HG02943 (cell line): ENCODE data around the gene AFAP1L2.
"Not testable (repeated sequence)": the region's sequence is repeated elsewhere in the genome, so short reads cannot be mapped to it uniquely, and the experiment has no call there.

Experiments used
- ATAC-seq: cut with Tn5 transposase; IDR thresholded peaks from one replicate; pipeline ENCODE4 v1.9.1; 2021; ENCODE audit warnings: mild to moderate bottlenecking, low read depth, moderate library complexity; ENCODE audit not compliant: unreplicated experiment

AFAP1L2 gene

DNA sequence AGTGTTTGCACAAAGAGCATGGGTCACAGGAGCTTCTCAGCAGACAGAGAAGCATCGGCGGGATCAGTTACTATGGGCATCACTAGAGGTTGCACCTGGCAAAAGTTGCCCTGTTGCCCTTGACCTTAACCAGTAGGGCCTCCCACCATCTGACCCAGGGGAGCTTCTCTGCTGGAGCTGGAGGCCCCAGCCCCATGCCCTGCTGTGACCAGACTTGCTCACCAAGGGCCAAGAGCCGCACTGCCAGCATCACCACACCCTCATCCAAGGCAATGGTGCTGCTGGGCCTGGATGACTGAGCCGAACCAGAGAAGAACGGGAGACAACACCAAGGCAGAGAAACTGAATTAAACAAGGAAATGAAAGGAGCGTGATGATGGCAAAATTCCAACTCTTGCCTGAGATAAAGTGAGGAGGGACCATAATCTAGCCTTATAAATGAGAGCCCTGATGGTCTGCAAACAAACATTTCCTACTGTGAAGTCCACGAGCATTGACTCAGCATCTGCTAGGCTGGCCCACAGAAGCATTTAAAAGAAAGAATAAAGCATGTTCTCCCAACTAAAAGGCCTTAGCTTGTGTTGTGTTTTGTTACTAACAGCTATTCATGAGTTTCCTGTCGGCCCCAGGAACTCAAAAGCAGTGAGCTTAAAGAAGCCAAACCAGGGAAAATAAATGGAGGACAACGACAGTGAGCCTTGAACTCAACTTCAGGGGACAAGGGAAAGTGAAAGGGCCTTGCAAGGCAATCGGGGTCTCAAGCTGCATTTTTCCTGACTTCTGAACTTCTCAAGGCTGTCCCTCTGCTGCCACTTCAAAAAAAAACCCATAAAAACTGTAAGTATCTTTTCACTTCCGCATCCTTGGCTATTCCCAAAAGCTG, 60.4 kb downstream of the AFAP1L2 start:
- ATAC-seq: no peak

DNA sequence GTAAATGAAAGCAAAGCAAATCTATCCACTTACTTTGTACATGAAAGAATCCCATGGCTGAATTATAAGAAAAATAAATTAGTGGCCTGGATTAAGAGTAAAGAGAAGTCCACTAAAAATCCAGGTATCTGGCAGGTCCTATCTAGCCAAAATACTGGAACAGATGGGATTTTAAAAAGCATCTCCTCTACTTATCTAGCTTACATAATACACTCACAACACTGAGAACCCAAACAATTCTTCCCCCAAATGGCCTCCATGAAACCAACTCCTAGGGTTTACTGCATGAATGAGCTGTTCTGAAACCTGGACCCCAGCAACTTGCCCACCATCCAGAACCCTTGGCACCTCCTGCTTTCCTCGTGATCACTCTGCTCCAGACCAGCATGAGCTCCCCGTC, 61.3 kb downstream of the AFAP1L2 start:
- ATAC-seq: no peak

DNA sequence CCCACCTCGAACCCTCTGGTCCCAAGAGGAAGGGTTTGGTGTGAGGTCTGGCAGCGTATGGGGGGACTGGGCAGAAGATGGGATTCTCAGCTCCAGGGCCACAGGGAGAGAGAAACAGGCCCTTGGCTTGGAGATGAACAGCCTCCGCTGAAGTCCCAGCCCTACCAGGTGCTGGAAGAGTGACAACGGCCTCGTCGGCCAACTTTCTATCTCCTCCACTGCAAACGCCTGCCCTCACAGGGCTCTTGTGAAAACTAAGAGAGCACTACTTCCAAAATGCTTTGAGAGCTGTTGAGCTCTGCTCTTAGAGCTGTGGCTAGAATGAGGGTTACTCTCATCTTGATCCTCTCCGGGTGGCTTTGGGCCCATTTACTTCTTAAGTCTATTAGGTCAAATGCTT, 63.5 kb downstream of the AFAP1L2 start:
- ATAC-seq: no peak

DNA sequence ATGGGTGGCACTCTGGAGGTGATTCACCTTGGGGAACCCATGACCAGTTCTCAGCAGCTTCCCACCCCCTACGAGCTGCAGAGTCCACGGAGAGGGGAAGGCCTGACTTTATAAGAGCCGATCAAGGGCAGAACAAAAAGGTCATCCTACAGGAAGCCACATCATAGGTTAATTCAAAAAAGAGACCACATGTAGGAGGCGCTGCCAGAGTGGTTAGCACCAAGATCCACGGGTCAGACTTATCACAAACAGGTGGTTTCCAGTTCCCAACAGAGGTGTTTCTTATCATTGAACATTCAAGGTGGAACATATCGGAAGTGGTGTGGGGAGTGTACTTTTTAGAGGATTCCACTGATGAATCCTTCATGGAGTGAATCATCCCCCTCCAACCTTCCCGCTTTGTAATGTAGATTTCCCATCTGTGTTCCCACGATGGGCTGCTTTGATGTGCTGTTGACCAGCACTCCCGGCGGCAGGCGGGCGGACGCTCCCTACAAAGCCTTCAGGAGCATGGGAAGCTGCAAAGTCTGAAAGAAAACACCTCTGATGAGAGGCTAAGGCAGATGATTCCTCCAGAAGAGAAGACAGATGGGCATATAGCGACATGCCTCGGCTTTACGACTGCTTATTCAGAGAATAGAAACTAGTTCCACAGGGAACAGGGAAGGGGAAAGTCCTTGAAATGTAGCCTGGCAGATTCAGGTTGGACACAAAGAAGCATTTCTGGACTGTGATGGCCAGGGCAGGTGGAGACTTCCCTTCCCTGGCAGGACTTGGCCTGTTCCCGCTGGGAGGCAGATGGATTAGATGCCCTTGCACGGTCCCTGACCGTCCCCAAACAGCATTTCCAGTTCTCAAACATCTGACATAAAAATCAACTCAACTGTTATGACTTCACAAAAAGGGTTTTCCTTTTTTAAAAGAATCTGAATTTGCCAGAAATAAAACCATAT, 66.5 kb downstream of the AFAP1L2 start:
- no peak for ATAC-seq

DNA sequence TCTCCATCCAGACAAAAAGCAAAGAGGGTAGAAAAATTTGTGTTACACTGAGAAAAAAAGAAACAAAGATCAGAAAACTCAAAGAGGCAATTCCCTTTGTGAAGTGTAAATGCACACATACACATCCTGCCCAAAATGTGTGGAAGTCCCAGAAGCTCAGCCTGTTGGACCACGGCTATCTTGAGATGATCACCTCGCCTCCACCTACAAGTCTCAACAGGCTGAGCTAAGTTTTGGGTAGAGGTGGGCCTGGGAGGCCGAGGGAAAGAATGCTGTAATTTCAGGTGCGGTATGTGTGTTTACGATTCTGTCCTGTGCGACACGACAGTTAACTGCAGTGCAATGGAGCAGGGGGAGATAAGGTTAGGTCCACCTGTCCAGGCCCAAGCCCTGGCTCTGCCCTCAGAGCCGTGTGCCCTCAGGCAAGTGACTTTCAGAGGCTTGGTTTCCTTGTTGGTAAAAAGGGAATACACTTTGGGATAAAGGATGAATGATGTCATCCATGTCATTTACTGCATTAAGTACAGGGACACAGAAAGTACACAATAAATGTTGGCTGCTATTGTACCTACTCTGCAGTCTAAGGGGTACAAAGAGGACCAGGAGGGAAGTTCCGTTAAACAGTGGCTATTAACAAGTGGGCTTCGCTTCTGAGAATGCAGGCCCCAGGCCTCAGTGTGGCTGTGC, 67.3 kb downstream of the AFAP1L2 start:
- ATAC-seq: no peak

DNA sequence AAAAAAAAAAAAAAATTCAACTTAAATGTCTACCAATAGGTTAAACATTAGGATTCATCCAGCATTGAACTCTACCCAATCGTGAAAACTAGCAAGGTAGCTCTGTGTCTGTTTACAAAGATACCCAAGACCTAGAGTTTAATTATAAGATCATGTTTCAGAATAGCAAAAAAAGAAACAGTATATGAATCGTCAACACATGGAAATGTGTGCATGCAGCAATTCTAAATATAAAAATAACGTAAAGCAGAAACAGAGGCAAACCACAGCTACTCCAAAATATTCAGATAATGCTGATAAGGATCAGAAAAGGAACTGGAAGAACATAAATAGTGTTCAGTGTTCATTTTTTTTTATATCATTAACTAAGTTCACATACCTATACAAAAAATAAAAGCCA, 68.7 kb downstream of the AFAP1L2 start:
- ATAC-seq: no peak

DNA sequence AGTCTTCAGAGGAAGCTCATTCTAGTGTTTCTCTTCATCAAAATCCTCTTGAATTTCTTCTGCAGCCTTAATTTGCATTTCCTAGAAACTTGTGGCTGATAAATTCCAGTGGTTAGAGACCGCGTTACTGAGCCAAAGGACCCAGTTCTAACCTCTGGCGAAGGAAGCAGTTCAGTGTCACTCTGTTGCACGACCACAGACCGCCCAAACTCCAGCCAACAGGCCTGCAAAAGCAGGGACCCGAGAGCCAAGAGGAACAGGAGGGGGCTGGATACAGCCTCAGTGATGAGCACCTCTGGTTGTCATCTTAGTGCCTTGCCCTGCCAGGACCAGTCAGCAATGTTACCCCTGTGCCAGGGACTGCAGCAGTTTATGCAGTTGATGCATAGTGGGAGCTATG, 70.0 kb downstream of the AFAP1L2 start:
- no peak for ATAC-seq

DNA sequence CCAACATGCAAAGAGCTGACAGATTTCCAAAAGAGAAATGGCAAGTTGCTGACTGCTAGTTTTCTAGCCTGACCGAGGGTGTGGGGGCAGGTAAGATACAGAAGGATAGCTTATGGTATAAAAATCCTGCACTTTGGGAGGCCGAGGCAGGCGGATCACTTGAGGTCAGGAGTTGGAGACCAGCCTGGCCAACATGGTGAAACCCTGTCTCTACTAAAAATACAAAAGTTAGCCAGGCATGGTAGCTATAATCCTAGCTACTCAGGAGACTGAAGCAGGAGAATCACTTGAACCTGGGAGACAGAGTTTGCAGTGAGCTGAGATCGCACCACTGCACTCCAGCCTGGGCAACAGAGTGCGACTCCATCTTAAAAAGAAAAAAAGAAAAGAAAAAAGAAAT, 70.9 kb downstream of the AFAP1L2 start:
- ATAC-seq: not testable (repeated sequence)

DNA sequence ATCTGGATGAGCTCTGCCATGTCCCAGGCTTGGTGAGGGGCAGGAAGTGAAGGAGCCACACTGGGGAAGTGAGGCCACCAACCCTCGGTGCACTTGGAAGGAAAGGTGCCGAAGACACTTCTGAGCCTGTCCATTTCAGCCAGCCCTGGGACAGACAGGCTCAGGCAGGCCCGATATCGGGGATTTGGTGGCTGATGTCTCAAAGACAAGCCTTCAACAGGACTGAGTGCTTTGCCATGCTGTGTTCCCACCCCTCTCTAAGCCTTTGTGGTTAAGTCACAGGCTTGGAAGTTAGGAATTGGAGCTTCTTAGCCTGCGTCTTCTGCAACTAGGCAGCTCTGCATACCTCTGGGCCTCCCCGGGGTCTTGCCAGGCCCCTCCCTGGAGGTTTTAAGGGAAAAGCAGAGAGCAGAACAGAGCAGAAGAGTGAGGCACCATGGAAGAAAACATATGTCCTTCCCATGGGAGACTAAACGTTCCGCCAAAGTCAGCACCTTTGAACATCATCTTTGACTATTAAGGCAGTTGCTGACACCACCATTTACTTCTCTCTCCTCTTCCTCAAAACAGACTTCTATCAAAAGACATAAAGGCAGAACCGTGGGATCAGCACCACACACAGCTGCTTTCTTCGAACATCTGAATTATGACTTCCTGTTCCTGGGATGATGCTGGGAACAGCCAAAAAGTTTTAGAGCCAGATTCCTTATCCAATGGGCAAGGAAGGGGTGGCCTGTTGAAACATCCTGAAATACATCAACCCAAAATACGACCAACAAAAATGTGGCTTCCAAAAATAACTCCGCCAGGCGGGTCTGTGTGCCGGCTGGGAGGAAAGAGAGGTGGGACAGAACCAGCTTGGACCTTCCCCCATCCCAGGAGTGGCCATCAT, 71.8 kb downstream of the AFAP1L2 start:
- no peak for ATAC-seq

DNA sequence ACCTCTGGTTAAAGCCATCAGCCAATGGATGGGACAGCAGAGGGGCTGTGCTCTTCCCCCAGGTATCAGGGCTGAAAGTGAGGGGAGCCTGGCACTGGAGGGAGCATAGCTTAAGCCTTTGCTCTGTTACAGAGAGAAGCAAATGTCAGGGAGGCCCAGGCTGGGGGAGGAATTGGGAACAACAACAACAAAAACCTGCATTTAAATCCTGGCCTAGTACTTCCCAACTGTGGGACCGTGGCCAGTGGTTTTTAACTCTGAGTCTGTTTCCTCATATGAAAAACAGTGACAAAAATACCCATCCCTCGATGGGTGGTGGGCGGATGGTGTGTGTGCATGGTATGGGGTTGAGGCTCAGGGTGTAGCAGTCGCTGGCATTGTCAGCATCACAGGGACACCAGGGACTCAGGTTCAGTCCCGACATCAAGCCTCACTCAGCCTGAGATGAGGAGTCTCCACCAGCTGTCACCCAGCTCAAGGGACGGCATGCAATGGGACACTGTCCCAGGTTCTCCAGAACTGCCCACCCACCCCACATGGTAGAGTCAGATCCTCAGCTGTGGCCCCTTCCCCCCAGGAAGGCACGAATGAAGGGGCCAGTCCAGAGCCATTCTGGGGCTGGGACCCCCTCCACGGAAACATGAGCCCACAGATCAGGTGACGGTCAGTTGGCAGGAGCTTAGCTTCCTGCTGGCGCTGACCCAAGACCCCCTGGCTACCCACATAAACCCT, 74.5 kb downstream of the AFAP1L2 start:
- no peak for ATAC-seq

DNA sequence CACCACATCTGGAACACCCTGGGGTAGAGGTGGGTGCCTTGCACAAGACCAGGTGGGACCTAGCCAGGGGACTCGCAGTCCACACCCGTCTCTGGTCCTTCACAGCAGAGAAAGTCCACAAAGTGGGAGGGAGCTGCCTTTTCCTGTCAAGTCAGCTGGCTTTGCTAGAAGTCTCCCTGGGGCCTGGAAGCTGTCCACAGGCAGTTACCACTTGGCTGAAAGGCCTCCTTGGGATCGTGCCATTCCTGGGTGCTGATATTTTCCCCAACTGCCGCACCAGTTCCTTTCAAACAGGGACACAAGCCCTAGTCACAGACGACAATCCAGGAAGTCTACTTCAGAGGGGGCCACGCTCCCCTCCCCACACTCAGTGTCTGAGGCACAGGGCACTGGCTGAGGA, 75.4 kb downstream of the AFAP1L2 start:
- no peak for ATAC-seq

DNA sequence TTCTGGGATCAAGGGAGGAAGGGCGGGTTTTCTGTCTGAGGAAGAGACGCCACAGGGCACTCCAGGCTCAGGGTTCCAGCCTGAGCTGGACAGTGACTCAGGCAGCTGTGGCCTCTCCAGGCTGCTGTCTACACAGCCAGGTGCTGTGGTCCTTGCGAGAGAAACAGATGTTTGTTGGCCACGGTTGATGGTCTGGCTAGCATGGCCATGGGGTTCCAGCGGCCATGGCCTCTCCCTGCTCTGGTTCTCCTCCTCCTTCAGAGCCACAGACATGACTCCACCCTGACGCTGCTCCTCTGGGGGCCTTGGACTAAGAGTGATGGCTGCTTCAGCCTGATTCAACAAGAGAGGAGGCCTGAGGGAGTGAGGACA, 75.9 kb downstream of the AFAP1L2 start:
- ATAC-seq: no peak

DNA sequence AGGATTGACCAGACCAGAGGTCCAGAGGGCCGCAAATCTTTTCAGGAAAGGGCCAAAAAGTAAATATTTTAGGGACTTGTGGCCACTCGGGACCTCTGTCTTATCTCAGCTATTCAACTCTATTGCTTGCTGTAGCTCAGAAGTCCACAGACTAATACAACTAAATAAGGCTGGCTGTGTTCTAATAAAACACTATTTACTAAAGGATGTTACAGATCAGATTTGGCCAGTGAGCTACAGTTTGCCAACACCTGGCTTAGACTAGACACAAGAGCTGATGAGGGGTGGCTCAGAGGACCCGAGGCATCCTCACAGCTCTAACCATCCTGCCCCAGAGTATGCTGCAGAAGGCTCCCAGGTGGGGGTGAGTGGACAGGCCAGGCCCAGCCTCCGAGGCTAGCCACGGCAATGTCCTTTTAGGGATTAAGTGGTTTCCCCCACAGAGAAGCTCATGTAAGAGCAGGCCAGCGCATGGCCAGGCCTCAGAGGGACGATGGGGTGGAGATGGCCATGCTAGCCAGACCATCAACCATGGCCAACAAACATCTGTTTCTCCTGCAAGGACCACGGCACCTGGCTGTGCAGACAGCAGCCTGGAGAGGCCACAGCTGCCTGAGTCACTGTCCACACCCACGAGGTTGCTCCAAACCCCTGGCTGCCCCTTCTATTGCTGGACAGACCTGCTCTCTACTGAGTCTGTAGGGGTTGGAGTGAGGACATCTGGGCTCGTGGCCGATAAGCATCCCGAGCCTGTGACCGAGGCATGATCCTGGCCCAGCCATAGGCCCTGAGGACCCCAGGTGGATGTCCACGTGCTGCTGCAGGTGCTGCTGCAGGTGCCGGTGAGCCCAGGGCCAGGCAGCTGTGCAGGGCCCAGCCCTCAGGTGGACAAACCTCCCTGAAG, 76.5 kb downstream of the AFAP1L2 start:
- ATAC-seq: no peak

DNA sequence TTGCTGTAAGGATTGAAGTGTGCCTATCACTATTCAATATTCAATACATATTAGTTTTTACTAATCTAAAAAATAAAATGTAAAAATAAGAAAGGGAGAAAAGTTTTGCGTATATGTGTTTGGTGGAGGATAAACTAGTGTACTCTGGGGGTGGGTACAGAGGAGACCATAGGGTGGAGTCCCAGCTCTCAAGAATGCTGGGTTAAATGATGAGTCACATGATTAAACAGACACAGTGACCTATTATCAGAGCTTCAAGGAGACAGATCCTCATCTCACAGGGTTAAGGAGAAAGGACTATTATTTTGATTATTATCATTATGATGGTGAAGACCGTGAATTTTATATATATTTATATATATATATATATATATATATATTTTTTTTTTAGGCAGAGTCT, 77.5 kb downstream of the AFAP1L2 start:
- ATAC-seq: no peak

DNA sequence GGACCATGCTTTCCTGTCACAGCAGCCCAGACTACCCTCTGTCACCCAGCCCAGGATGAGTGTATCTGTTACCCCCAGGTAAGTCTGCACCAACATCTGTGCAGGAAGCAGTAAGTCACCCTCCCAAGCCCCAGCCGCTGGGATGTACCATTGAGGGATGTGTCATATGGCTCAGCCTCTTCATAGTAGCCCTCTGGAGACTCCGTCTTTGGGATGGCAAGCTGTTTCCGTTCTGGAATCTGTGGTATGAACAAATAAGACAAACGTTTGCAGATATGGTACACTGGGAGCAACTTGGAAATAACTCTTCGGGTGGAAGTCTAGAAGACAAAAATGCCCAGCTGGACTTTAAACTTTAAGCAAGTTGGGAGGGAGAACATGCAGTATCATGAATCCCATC, 81.3 kb downstream of the AFAP1L2 start:
- ATAC-seq: no peak

DNA sequence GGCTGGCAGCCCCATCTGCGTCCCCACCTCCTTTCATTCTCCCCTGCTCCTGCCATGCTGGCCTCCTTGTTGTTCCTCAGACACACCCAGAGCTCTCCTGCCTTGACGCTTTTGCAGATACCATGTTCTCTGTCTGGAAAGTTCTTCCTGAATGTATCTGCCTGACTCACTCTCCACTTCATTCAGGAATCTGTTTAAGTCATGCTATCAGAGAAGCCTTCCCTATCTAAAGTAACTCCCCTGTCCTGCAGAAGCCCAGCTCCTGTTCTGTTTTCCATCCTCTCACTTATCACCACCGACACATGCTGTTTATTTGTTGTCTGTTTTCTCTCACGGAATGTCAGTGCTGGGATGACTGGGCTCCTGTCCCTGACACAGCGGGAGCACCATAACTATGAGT, 82.0 kb downstream of the AFAP1L2 start:
- no peak for ATAC-seq

DNA sequence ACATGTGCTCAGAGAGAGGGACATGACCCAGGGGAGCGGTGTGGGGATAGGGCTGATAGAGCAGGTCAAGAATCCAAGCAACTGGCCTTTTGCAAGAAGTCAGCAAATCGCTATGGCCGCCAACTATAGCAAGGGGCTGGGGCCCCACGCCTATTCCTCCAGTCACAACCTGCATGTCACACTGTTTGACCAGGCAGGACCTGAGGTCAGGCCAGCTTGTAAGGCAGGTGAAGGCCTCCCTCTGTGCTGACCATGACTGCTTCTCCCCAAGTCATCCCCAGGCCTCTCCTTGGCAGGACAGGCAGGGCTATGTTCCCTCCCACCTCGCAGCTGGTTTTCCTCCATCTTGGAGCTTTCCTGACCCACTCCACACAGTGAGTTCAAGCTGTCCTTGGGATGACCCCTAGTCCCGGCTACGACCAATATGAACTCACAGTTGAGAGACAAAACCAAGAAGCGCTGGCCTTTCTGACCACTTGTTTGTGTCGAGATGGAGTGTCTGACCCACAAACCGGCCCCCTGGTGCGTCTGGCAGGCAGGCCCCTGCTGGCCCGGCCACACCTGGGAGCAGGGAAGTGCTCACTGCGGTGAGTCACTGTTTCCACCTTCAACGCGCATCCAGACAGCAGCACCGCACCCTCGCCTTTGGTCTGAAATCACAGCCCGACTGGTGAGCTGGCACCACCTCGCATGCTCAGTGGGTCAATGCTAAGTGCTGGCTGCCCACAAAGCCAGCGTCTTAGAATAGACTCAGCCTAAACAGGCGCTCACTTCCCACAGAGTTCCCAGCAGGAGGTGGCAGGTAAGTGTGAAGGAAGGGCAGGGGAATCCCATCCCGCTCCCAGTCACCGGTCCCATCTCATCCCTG, 83.8 kb downstream of the AFAP1L2 start:
- ATAC-seq: no peak
